Nephron progenitor cell (in vitro differentiated cells): ENCODE data around the gene TCP1.
"Not testable (repeated sequence)": the region's sequence is repeated elsewhere in the genome, so short reads cannot be mapped to it uniquely, and the experiment has no call there.

Source experiments
- DNase-seq: peaks from one replicate; pipeline ENCODE4 v3.0.0; 2021
- H3K27ac Mint-ChIP-seq: 2 replicates; pipeline ENCODE4 v1.8.0; 2021; ENCODE audit warnings: mild to moderate bottlenecking, moderate library complexity, mixed read lengths
- H3K27me3 Mint-ChIP-seq: 2 replicates; pipeline ENCODE4 v1.8.0; 2021; ENCODE audit warnings: mild to moderate bottlenecking, low read depth, mixed read lengths; ENCODE audit not compliant: poor library complexity
- H3K36me3 Mint-ChIP-seq: 2 replicates; pipeline ENCODE4 v1.8.0; 2021; ENCODE audit warnings: low read depth, mixed read lengths
- H3K4me1 Mint-ChIP-seq: 2 replicates; pipeline ENCODE4 v1.8.0; 2021; ENCODE audit warnings: mixed read lengths
- H3K4me3 Mint-ChIP-seq: 2 replicates; pipeline ENCODE4 v1.8.0; 2021; ENCODE audit warnings: mild to moderate bottlenecking, moderate library complexity, mixed read lengths
- H3K9me3 Mint-ChIP-seq: 2 replicates; pipeline ENCODE4 v1.8.0; 2021; ENCODE audit warnings: mild to moderate bottlenecking, moderate library complexity, mixed read lengths
- CTCF ChIP-seq: fragments of 200-600 bp; sonication (generic); IDR thresholded peaks from 2 replicates; pipeline ENCODE4 v1.5.0; 2021; ENCODE audit warnings: antibody characterized with exemption

Gene TCP1

GRCh38 chr6:159819932-159820640, 30.7 kb upstream of the TCP1 start:
- peak overlapping the region; percentile 86 for H3K27ac Mint-ChIP-seq
- H3K36me3 Mint-ChIP-seq = no peaks in the 10 kb centered on the region
- H3K4me3 Mint-ChIP-seq = peak overlapping the region; percentile 69
- H3K9me3 Mint-ChIP-seq = peaks cover 4% of the 10 kb centered on the region
- DNase-seq = peak; percentile 20
- TF ChIP-seq CTCF = no peak
- peaks cover 39% of the 10 kb centered on the region for H3K4me1 Mint-ChIP-seq
- H3K27me3 Mint-ChIP-seq = peaks cover 44% of the 10 kb centered on the region

GRCh38 chr6:159819098-159819497, 29.7 kb upstream of the TCP1 start:
- no peak overlapping the region for H3K4me3 Mint-ChIP-seq
- no peaks in the 10 kb centered on the region for H3K36me3 Mint-ChIP-seq
- H3K27ac Mint-ChIP-seq = peak overlapping the region; percentile 44
- DNase-seq = no peak
- peaks cover 4% of the 10 kb centered on the region for H3K9me3 Mint-ChIP-seq
- H3K4me1 Mint-ChIP-seq = peaks cover 45% of the 10 kb centered on the region
- TF ChIP-seq CTCF = no peak
- H3K27me3 Mint-ChIP-seq = peaks cover 44% of the 10 kb centered on the region

GRCh38 chr6:159817951-159818739, 28.7 kb upstream of the TCP1 start:
- peaks cover 40% of the 10 kb centered on the region for H3K27me3 Mint-ChIP-seq
- peaks cover 48% of the 10 kb centered on the region for H3K4me1 Mint-ChIP-seq
- TF ChIP-seq CTCF = no peak

GRCh38 chr6:159816775-159817174, 27.4 kb upstream of the TCP1 start:
- not testable (repeated sequence) for H3K4me3 Mint-ChIP-seq, H3K27ac Mint-ChIP-seq, H3K9me3 Mint-ChIP-seq, DNase-seq, H3K36me3 Mint-ChIP-seq
- peaks cover 37% of the 10 kb centered on the region for H3K27me3 Mint-ChIP-seq
- peaks cover 43% of the 10 kb centered on the region for H3K4me1 Mint-ChIP-seq

More at GRCh38 chr6:159817951-159818739, 28.7 kb upstream of the TCP1 start:
- no peak for DNase-seq
- Mint-ChIP-seq H3K36me3 (no peaks in the 10 kb centered on the region), H3K4me3 (no peak overlapping the region), H3K27ac (no peak overlapping the region), H3K9me3 (peaks cover 4% of the 10 kb centered on the region)

- H3K27ac Mint-ChIP-seq = peak overlapping the region; percentile 29
Measured at GRCh38 chr6:159815410-159815809, 26.0 kb upstream of the TCP1 start.

More at GRCh38 chr6:159815410-159815809, 26.0 kb upstream of the TCP1 start:
- peaks cover 4% of the 10 kb centered on the region for H3K9me3 Mint-ChIP-seq
- no peak for TF ChIP-seq CTCF
- peaks cover 37% of the 10 kb centered on the region for H3K27me3 Mint-ChIP-seq
- H3K4me1 Mint-ChIP-seq = peaks cover 45% of the 10 kb centered on the region
- no peak for DNase-seq
- H3K36me3 Mint-ChIP-seq = no peaks in the 10 kb centered on the region
- no peak overlapping the region for H3K4me3 Mint-ChIP-seq
